GM21825 (cell line): Measurements from ENCODE around the gene FBXL12.
"Not testable (repeated sequence)": the region's sequence is repeated elsewhere in the genome, so short reads cannot be mapped to it uniquely, and the experiment has no call there.

ENCODE experiments used
- ATAC-seq: cut with Tn5 transposase; IDR thresholded peaks from one replicate; pipeline ENCODE4 v1.9.1; 2021; ENCODE audit warnings: mild to moderate bottlenecking, moderate library complexity; ENCODE audit not compliant: unreplicated experiment

FBXL12 gene

GRCh38 chr19:9818734-9819595 is at the start of gene FBXL12:
Gene FBXL12 (minus strand): TSS chr19:9819079. CDS start chr19:9818813, 266 bp downstream.
- ATAC-seq: peak; percentile 82

- ATAC-seq: no peak
Measured at GRCh38 chr19:9865732-9866501, 47.0 kb upstream of the FBXL12 start.

- ATAC-seq: no peak
Measured at GRCh38 chr19:9863759-9864158, 44.9 kb upstream of the FBXL12 start.

GRCh38 chr19:9862938-9863337 is 44.1 kb upstream of the FBXL12 start:
- no peak for ATAC-seq

GRCh38 chr19:9861503-9861902 is 42.6 kb upstream of the FBXL12 start:
- no peak for ATAC-seq

- no peak for ATAC-seq
Measured at GRCh38 chr19:9860407-9860806, 41.5 kb upstream of the FBXL12 start.

GRCh38 chr19:9858766-9859165 is 39.9 kb upstream of the FBXL12 start:
- no peak for ATAC-seq

- ATAC-seq: no peak
Measured at GRCh38 chr19:9857920-9858746, 39.3 kb upstream of the FBXL12 start.

GRCh38 chr19:9857076-9857721 is 38.3 kb upstream of the FBXL12 start:
- no peak for ATAC-seq

GRCh38 chr19:9856609-9857008 is 37.7 kb upstream of the FBXL12 start:
- no peak for ATAC-seq

GRCh38 chr19:9854282-9854846 is 35.5 kb upstream of the FBXL12 start:
- ATAC-seq: no peak

- ATAC-seq: no peak
Measured at GRCh38 chr19:9850235-9850959, 31.5 kb upstream of the FBXL12 start.

- no peak for ATAC-seq
Measured at GRCh38 chr19:9849791-9850190, 30.9 kb upstream of the FBXL12 start.

- ATAC-seq: no peak
Measured at GRCh38 chr19:9848762-9849161, 29.9 kb upstream of the FBXL12 start.

- no peak for ATAC-seq
Measured at GRCh38 chr19:9848060-9848459, 29.2 kb upstream of the FBXL12 start.

GRCh38 chr19:9847087-9847671 is 28.3 kb upstream of the FBXL12 start:
- ATAC-seq: no peak

- not testable (repeated sequence) for ATAC-seq
Measured at GRCh38 chr19:9843626-9844273, 24.9 kb upstream of the FBXL12 start.

- no peak for ATAC-seq
Measured at GRCh38 chr19:9842834-9843625, 24.2 kb upstream of the FBXL12 start.
